ENCODE data around the gene SMAD6.

The SMAD6 gene

GRCh38 chr15:66706225-66706732, 4.2 kb downstream of the SMAD6 start:
- DNase-seq = no peak
- Histone ChIP-seq H3K4me2 (ENCODE audit: low read depth, low read length) (no peak overlapping the region), H3K36me3 (replicated peaks; ENCODE audit: insufficient read depth, low read length) (no peaks in the 10 kb centered on the region), H3K9me2 (replicated peaks; ENCODE audit: insufficient read depth, low read length) (no peaks in the 10 kb centered on the region), H3K27me3 (replicated peaks; ENCODE audit: insufficient read depth, low read length) (peaks cover 34% of the 10 kb centered on the region), H3K4me3 (ENCODE audit: low read length) (no peak overlapping the region), H3F3A (ENCODE audit: insufficient read depth, low read length) (peaks cover 6% of the 10 kb centered on the region; the same call in 1 of the 2 replicates), H3K79me2 (ENCODE audit: low read length) (no peaks in the 10 kb centered on the region), H3K27ac (ENCODE audit: low read length) (no peak overlapping the region), H2AFZ (ENCODE audit: low read length) (no peak overlapping the region), H3K9me3 (replicated peaks; ENCODE audit: insufficient read depth, low read length) (no peaks in the 10 kb centered on the region), H3K9ac (ENCODE audit: low read length) (no peak overlapping the region), H3K4me1 (ENCODE audit: low read length) (no peaks in the 10 kb centered on the region), H4K20me1 (ENCODE audit: insufficient read depth, low read length) (no peaks in the 10 kb centered on the region)
- TF ChIP-seq EZH2 (optimal IDR thresholded peaks at IDR 0.05; ENCODE audit: low read depth, low read length) (no peak), CTCF (IDR thresholded peaks at IDR 0.05; ENCODE audit: low read length) (no peak; the same call in 1 of the 2 replicates), EZH2phosphoT487 (IDR thresholded peaks at IDR 0.05; ENCODE audit: low read length) (no peak)

- H3K9ac ChIP-seq (ENCODE audit: low read length) = no peak overlapping the region
- H2AFZ ChIP-seq (ENCODE audit: low read length) = no peak overlapping the region
- peaks cover under 1% of the 10 kb centered on the region; the same call in 1 of the 2 replicates for H3F3A ChIP-seq (ENCODE audit: insufficient read depth, low read length)
- no peaks in the 10 kb centered on the region for H3K4me1 ChIP-seq (ENCODE audit: low read length)
- no peaks in the 10 kb centered on the region for H3K36me3 ChIP-seq (replicated peaks; ENCODE audit: insufficient read depth, low read length)
- H4K20me1 ChIP-seq (ENCODE audit: insufficient read depth, low read length) = no peaks in the 10 kb centered on the region
- no peak overlapping the region for H3K4me3 ChIP-seq (ENCODE audit: low read length)
- H3K9me3 ChIP-seq (replicated peaks; ENCODE audit: insufficient read depth, low read length) = no peaks in the 10 kb centered on the region
- H3K4me2 ChIP-seq (ENCODE audit: low read depth, low read length) = no peak overlapping the region
- no peak for DNase-seq
- H3K9me2 ChIP-seq (replicated peaks; ENCODE audit: insufficient read depth, low read length) = no peaks in the 10 kb centered on the region
- no peak for TF ChIP-seq EZH2 (optimal IDR thresholded peaks at IDR 0.05; ENCODE audit: low read depth, low read length)
- no peak for TF ChIP-seq EZH2phosphoT487 (IDR thresholded peaks at IDR 0.05; ENCODE audit: low read length)
- TF ChIP-seq CTCF (IDR thresholded peaks at IDR 0.05; ENCODE audit: low read length) = no peak
- H3K27me3 ChIP-seq (replicated peaks; ENCODE audit: insufficient read depth, low read length) = peaks cover 34% of the 10 kb centered on the region
- H3K27ac ChIP-seq (ENCODE audit: low read length) = no peak overlapping the region
- no peaks in the 10 kb centered on the region for H3K79me2 ChIP-seq (ENCODE audit: low read length)
These were observed 4.8 kb downstream of the SMAD6 start for GRCh38 chr15:66706840-66707239.

GRCh38 chr15:66707310-66708082, 5.5 kb downstream of the SMAD6 start:
- H3K9me3 ChIP-seq (replicated peaks; ENCODE audit: insufficient read depth, low read length) = no peaks in the 10 kb centered on the region
- no peak overlapping the region for H3K4me2 ChIP-seq (ENCODE audit: low read depth, low read length)
- H3K4me3 ChIP-seq (ENCODE audit: low read length) = no peak overlapping the region
- peaks cover 33% of the 10 kb centered on the region for H3K27me3 ChIP-seq (replicated peaks; ENCODE audit: insufficient read depth, low read length)
- no peak overlapping the region for H3K27ac ChIP-seq (ENCODE audit: low read length)
- H2AFZ ChIP-seq (ENCODE audit: low read length) = no peak overlapping the region
- no peaks in the 10 kb centered on the region for H4K20me1 ChIP-seq (ENCODE audit: insufficient read depth, low read length)
- H3F3A ChIP-seq (ENCODE audit: insufficient read depth, low read length) = no peaks in the 10 kb centered on the region
- no peaks in the 10 kb centered on the region for H3K9me2 ChIP-seq (replicated peaks; ENCODE audit: insufficient read depth, low read length)
- no peaks in the 10 kb centered on the region for H3K36me3 ChIP-seq (replicated peaks; ENCODE audit: insufficient read depth, low read length)
- no peaks in the 10 kb centered on the region for H3K79me2 ChIP-seq (ENCODE audit: low read length)
- H3K9ac ChIP-seq (ENCODE audit: low read length) = no peak overlapping the region
- no peak for DNase-seq
- TF ChIP-seq CTCF (IDR thresholded peaks at IDR 0.05; ENCODE audit: low read length) = no peak
- TF ChIP-seq EZH2phosphoT487 (IDR thresholded peaks at IDR 0.05; ENCODE audit: low read length) = no peak
- no peak for TF ChIP-seq EZH2 (optimal IDR thresholded peaks at IDR 0.05; ENCODE audit: low read depth, low read length)
- no peaks in the 10 kb centered on the region for H3K4me1 ChIP-seq (ENCODE audit: low read length)

Measured in MM.1S (cell line).